ENCODE data around the gene FAM83E.

DNA sequence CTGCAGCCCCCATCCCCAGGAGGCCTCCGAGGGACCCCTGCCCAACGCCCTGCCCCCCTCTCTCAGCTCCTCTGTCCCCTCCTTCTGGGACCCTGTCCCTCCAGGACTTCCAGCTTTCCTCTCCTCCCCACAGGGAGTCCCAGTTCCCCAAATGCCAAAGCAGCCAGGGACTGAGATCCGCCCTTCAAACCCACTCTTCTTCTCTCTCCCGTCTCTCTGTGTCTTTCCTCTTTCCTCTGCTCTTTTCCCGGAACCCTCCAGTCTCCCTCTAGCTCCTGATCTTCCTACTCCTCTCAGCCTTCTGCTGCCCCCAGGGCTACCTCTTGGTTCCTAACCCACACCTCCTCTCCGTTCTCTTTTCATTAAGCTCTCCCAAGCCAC, 30.7 kb upstream of the FAM83E start:
- no peak for TF ChIP-seq GATA3 (IDR thresholded peaks at IDR 0.05; ENCODE audit: low read depth, low read length)
- TF ChIP-seq GATA2 (IDR thresholded peaks at IDR 0.05; ENCODE audit: low read depth, low read length) = no peak
